ENCODE data around the gene GHRH. TPM values are rescaled to one million over a fixed set of nuclear protein-coding genes. Genes with fewer than 3 reads are reported as not detected.

The GHRH gene
- not detected in 2 replicates for total RNA-seq (2014; rRNA removed; shearing (Covaris generic); ENCODE audit: low replicate concordance)

DNA sequence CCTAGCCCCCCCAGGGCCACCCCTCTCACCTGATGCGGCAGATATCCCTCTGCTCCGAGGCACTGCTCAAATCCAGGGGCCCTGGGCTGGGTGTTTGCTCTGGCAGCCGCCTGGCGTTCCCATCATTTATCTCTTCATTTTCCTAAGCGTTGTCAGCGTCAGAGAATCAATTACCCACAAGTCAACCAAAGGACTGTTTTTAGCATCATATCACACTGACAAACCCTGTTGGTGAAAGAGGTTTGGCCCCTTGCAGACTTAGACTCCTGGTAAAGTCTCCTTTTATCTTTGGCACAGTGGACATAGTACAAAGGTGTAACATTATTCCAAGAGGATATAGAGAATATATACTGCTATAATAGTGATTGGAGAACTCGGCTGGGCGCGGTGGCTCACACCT is at the start of gene GHRH:
GHRH (minus strand) TSS at position 101 of the 400 bp plus-strand sequence. CDS start 4,925 bp downstream, outside the sequence.
- no peaks in the 10 kb centered on the region for H3K36me3 ChIP-seq (ENCODE audit: insufficient read depth, low read length)
- no peak within 1 kb of the TSS for H3K9ac ChIP-seq (ENCODE audit: low read length)
- DNase-seq: no peak
- H2AFZ ChIP-seq (ENCODE audit: low read length): no peak within 1 kb of the TSS
- H4K20me1 ChIP-seq (ENCODE audit: insufficient read depth, low read depth, low read length): no peaks in the 10 kb centered on the region
- no peak within 1 kb of the TSS for H3K4me3 ChIP-seq (ENCODE audit: low read length)
- no peaks in the 10 kb centered on the region for H3K79me2 ChIP-seq (ENCODE audit: low read length)
- H3K4me2 ChIP-seq (ENCODE audit: low read depth, low read length, poor library complexity, severe bottlenecking): no peak within 1 kb of the TSS
- H3K27ac ChIP-seq (ENCODE audit: low read length): no peak within 1 kb of the TSS
- no peaks in the 10 kb centered on the region for H3K27me3 ChIP-seq (ENCODE audit: low read length)
- no peaks in the 10 kb centered on the region for H3K9me2 ChIP-seq (replicated peaks; ENCODE audit: insufficient read depth, low read length)
- H3K4me1 ChIP-seq (ENCODE audit: low read length): no peaks in the 10 kb centered on the region
- no peaks in the 10 kb centered on the region for H3K9me3 ChIP-seq (ENCODE audit: low read length)

- DNase-seq: no peak
Observed at GRCh38 chr20:37310951-37311350, 49.3 kb upstream of the GHRH start.

DNA sequence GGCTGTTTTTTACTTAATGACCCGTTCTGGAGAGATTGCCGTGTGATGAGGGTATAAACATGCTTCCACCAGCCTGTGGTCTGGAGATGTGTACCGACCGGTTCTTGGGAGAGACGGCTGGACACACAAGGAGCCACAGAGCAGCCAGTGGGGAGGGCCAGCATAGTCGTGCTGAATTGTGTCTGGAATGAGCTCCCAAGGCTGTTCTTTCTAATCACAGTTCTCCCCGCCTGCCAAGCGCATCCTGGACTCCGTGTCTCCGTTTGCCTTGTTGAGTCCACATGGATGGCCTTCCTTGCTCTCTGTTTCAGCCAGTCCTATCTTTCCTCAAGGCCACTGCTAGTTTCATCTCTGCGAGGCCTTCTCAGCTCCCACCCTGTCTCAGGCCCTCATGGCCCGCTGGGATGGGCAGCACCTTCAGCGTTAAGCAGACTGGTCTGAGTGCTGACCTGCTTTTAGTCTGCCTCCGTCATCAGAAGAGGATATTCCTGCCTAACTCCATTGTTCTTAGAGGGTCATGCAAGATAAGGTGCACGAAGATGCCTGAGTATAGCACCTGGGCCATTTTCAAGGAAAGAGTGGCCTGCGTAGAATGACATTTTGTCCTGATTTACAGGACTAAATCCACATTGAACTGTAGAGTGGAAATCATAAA is 48.4 kb upstream of the GHRH start:
- H4K20me1 ChIP-seq (ENCODE audit: insufficient read depth, low read depth, low read length): peaks cover 10% of the 10 kb centered on the region; the same call in 1 of the 2 replicates
- H3K9ac ChIP-seq (ENCODE audit: low read length): no peak overlapping the region
- no peaks in the 10 kb centered on the region for H3K9me2 ChIP-seq (replicated peaks; ENCODE audit: insufficient read depth, low read length)
- H3K4me2 ChIP-seq (ENCODE audit: low read depth, low read length, poor library complexity, severe bottlenecking): no peak overlapping the region
- no peak overlapping the region for H2AFZ ChIP-seq (ENCODE audit: low read length)
- peaks cover 19% of the 10 kb centered on the region for H3K79me2 ChIP-seq (ENCODE audit: low read length)
- no peaks in the 10 kb centered on the region for H3K9me3 ChIP-seq (ENCODE audit: low read length)
- H3K36me3 ChIP-seq (ENCODE audit: insufficient read depth, low read length): peaks cover 8% of the 10 kb centered on the region; the same call in 1 of the 2 replicates
- no peak overlapping the region for H3K27ac ChIP-seq (ENCODE audit: low read length)
- H3K4me1 ChIP-seq (ENCODE audit: low read length): peaks cover 27% of the 10 kb centered on the region
- H3K27me3 ChIP-seq (ENCODE audit: low read length): no peaks in the 10 kb centered on the region
- no peak for DNase-seq
- no peak overlapping the region for H3K4me3 ChIP-seq (ENCODE audit: low read length)

More at GRCh38 chr20:37310951-37311350, 49.3 kb upstream of the GHRH start:
- Histone ChIP-seq H2AFZ (ENCODE audit: low read length) (no peak overlapping the region), H3K79me2 (ENCODE audit: low read length) (peaks cover 16% of the 10 kb centered on the region; the same call in 1 of the 2 replicates), H3K4me3 (ENCODE audit: low read length) (no peak overlapping the region), H3K4me2 (ENCODE audit: low read depth, low read length, poor library complexity, severe bottlenecking) (no peak overlapping the region), H3K9me3 (ENCODE audit: low read length) (no peaks in the 10 kb centered on the region), H3K27ac (ENCODE audit: low read length) (no peak overlapping the region), H3K9me2 (replicated peaks; ENCODE audit: insufficient read depth, low read length) (no peaks in the 10 kb centered on the region), H3K4me1 (ENCODE audit: low read length) (peaks cover 29% of the 10 kb centered on the region), H3K36me3 (ENCODE audit: insufficient read depth, low read length) (peaks cover 13% of the 10 kb centered on the region; the same call in 1 of the 2 replicates), H3K27me3 (ENCODE audit: low read length) (no peaks in the 10 kb centered on the region), H3K9ac (ENCODE audit: low read length) (no peak overlapping the region), H4K20me1 (ENCODE audit: insufficient read depth, low read depth, low read length) (peaks cover 10% of the 10 kb centered on the region; the same call in 1 of the 2 replicates)

DNA sequence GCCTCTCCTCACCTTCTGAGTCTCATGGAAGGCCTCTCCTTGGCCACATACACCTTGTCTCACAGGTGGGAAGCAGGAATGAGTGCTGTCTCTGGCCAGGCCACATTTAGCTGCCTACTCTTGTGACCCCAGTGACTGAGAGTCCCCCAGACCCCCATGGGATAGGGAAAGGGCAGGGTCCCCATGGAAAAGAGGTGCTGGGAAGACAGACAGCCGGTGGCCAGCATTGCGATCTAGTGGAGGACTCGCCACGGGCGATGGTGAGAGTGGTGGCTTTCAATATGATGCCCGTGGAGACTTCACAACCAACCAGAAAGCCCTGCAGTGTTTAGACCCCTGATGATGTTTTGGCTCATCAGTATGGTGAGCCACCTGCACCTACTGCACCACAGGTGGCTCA is 47.7 kb upstream of the GHRH start:
- H3K27me3 ChIP-seq (ENCODE audit: low read length): no peaks in the 10 kb centered on the region
- H3K79me2 ChIP-seq (ENCODE audit: low read length): peaks cover 24% of the 10 kb centered on the region
- peaks cover 8% of the 10 kb centered on the region; the same call in 1 of the 2 replicates for H3K36me3 ChIP-seq (ENCODE audit: insufficient read depth, low read length)
- H3K9me3 ChIP-seq (ENCODE audit: low read length): no peaks in the 10 kb centered on the region
- H3K4me1 ChIP-seq (ENCODE audit: low read length): peaks cover 27% of the 10 kb centered on the region
- H3K4me3 ChIP-seq (ENCODE audit: low read length): no peak overlapping the region
- no peak for DNase-seq
- no peak overlapping the region for H3K9ac ChIP-seq (ENCODE audit: low read length)
- no peak overlapping the region for H3K4me2 ChIP-seq (ENCODE audit: low read depth, low read length, poor library complexity, severe bottlenecking)
- H3K9me2 ChIP-seq (replicated peaks; ENCODE audit: insufficient read depth, low read length): no peaks in the 10 kb centered on the region
- no peak overlapping the region for H3K27ac ChIP-seq (ENCODE audit: low read length)
- peaks cover 5% of the 10 kb centered on the region; the same call in 1 of the 2 replicates for H4K20me1 ChIP-seq (ENCODE audit: insufficient read depth, low read depth, low read length)
- no peak overlapping the region for H2AFZ ChIP-seq (ENCODE audit: low read length)

GRCh38 chr20:37308086-37309050 is 46.8 kb upstream of the GHRH start:
- H3K36me3 ChIP-seq (ENCODE audit: insufficient read depth, low read length): peaks cover 12% of the 10 kb centered on the region; the same call in 1 of the 2 replicates
- no peaks in the 10 kb centered on the region for H3K9me3 ChIP-seq (ENCODE audit: low read length)
- no peak overlapping the region for H3K27ac ChIP-seq (ENCODE audit: low read length)
- no peak overlapping the region for H3K9ac ChIP-seq (ENCODE audit: low read length)
- H3K4me1 ChIP-seq (ENCODE audit: low read length): peaks cover 27% of the 10 kb centered on the region
- H3K4me2 ChIP-seq (ENCODE audit: low read depth, low read length, poor library complexity, severe bottlenecking): no peak overlapping the region
- H3K4me3 ChIP-seq (ENCODE audit: low read length): no peak overlapping the region
- no peak overlapping the region for H2AFZ ChIP-seq (ENCODE audit: low read length)
- no peak for DNase-seq
- H3K79me2 ChIP-seq (ENCODE audit: low read length): peaks cover 29% of the 10 kb centered on the region
- no peaks in the 10 kb centered on the region for H3K27me3 ChIP-seq (ENCODE audit: low read length)
- H4K20me1 ChIP-seq (ENCODE audit: insufficient read depth, low read depth, low read length): no peaks in the 10 kb centered on the region; the same call in 1 of the 2 replicates
- H3K9me2 ChIP-seq (replicated peaks; ENCODE audit: insufficient read depth, low read length): no peaks in the 10 kb centered on the region

DNA sequence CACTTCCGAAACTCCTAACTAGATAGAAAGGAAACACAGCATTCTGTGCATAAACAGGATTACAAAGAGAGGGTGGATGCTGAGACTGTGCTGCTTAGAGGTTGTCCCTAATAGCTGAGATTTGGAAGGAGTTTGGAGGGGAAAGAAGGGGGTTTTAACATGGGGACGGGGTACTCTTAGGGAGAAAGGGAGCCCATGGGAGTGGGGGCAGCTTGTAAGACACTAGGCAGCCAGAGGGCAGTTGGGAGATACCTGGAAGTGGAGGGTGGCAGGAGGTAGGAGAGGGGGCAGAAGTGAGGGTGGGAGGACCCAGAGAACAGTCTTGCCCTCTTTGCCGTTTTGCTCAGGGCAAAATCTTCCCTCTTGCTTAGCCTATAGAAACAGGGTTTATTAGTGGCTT is 44.2 kb upstream of the GHRH start:
- no peak overlapping the region for H3K4me2 ChIP-seq (ENCODE audit: low read depth, low read length, poor library complexity, severe bottlenecking)
- peaks cover 26% of the 10 kb centered on the region for H3K36me3 ChIP-seq (ENCODE audit: insufficient read depth, low read length)
- H4K20me1 ChIP-seq (ENCODE audit: insufficient read depth, low read depth, low read length): no peaks in the 10 kb centered on the region
- H3K27ac ChIP-seq (ENCODE audit: low read length): no peak overlapping the region
- H3K79me2 ChIP-seq (ENCODE audit: low read length): peaks cover 29% of the 10 kb centered on the region
- H3K4me3 ChIP-seq (ENCODE audit: low read length): no peak overlapping the region
- H3K27me3 ChIP-seq (ENCODE audit: low read length): no peaks in the 10 kb centered on the region
- no peak for DNase-seq
- no peak overlapping the region for H2AFZ ChIP-seq (ENCODE audit: low read length)
- no peak overlapping the region for H3K9ac ChIP-seq (ENCODE audit: low read length)
- peaks cover 28% of the 10 kb centered on the region for H3K4me1 ChIP-seq (ENCODE audit: low read length)
- H3K9me2 ChIP-seq (replicated peaks; ENCODE audit: insufficient read depth, low read length): no peaks in the 10 kb centered on the region
- no peaks in the 10 kb centered on the region for H3K9me3 ChIP-seq (ENCODE audit: low read length)

- Histone ChIP-seq H3K27me3 (ENCODE audit: low read length) (no peaks in the 10 kb centered on the region), H3K27ac (ENCODE audit: low read length) (peak overlapping the region; percentile 29; the same call in 1 of the 2 replicates), H3K36me3 (ENCODE audit: insufficient read depth, low read length) (peaks cover 26% of the 10 kb centered on the region), H3K4me3 (ENCODE audit: low read length) (no peak overlapping the region), H3K79me2 (ENCODE audit: low read length) (peaks cover 35% of the 10 kb centered on the region), H4K20me1 (ENCODE audit: insufficient read depth, low read depth, low read length) (no peaks in the 10 kb centered on the region), H3K9ac (ENCODE audit: low read length) (0 out of 2 replicates have a peak overlapping the region, but pooled peaks have one; percentile 28), H3K4me2 (ENCODE audit: low read depth, low read length, poor library complexity, severe bottlenecking) (peak overlapping the region; percentile 33), H3K9me3 (ENCODE audit: low read length) (no peaks in the 10 kb centered on the region), H3K9me2 (replicated peaks; ENCODE audit: insufficient read depth, low read length) (no peaks in the 10 kb centered on the region), H3K4me1 (ENCODE audit: low read length) (peaks cover 28% of the 10 kb centered on the region), H2AFZ (ENCODE audit: low read length) (no peak overlapping the region)
- DNase-seq: peak; percentile 61
Observed at GRCh38 chr20:37305079-37305478, 43.5 kb upstream of the GHRH start.

- Histone ChIP-seq H3K9ac (ENCODE audit: low read length) (no peak overlapping the region), H3K9me2 (replicated peaks; ENCODE audit: insufficient read depth, low read length) (no peaks in the 10 kb centered on the region), H3K4me3 (ENCODE audit: low read length) (no peak overlapping the region), H3K4me2 (ENCODE audit: low read depth, low read length, poor library complexity, severe bottlenecking) (no peak overlapping the region), H3K27me3 (ENCODE audit: low read length) (no peaks in the 10 kb centered on the region), H3K36me3 (ENCODE audit: insufficient read depth, low read length) (peaks cover 26% of the 10 kb centered on the region), H4K20me1 (ENCODE audit: insufficient read depth, low read depth, low read length) (no peaks in the 10 kb centered on the region), H2AFZ (ENCODE audit: low read length) (no peak overlapping the region), H3K4me1 (ENCODE audit: low read length) (peaks cover 28% of the 10 kb centered on the region), H3K79me2 (ENCODE audit: low read length) (peaks cover 46% of the 10 kb centered on the region), H3K27ac (ENCODE audit: low read length) (no peak overlapping the region), H3K9me3 (ENCODE audit: low read length) (no peaks in the 10 kb centered on the region)
- DNase-seq: no peak
Observed at GRCh38 chr20:37303637-37304036, 42.0 kb upstream of the GHRH start.
